IPS-20b (cell line): ENCODE measurements around the gene HGFAC.

Experiments
- H3K27ac ChIP-seq: one replicate; pipeline ENCODE4 v1.5.1; 2013; ENCODE audit warnings: low read length
- H3K27me3 ChIP-seq: 2 replicates; pipeline ENCODE4 v1.6.1; 2013; ENCODE audit warnings: mild to moderate bottlenecking, low read length, inconsistent platforms; ENCODE audit not compliant: insufficient read depth
- H3K36me3 ChIP-seq: 2 replicates; pipeline ENCODE4 v1.6.1; 2013; ENCODE audit warnings: low read depth, mild to moderate bottlenecking, inconsistent platforms, low read length, moderate library complexity; ENCODE audit not compliant: insufficient read depth
- H3K4me1 ChIP-seq: 2 replicates; pipeline ENCODE4 v1.6.1; 2013; ENCODE audit warnings: mild to moderate bottlenecking, control low read depth, inconsistent platforms, low read length, moderate library complexity; ENCODE audit not compliant: insufficient read depth
- H3K4me3 ChIP-seq: 2 replicates; pipeline ENCODE4 v1.5.1; 2013; ENCODE audit warnings: mild to moderate bottlenecking, low read length, inconsistent platforms
- H3K9ac ChIP-seq: 2 replicates; pipeline ENCODE4 v1.6.1; 2013; ENCODE audit warnings: low read depth, mild to moderate bottlenecking, inconsistent platforms, low read length, moderate library complexity
- H3K9me3 ChIP-seq: 2 replicates; pipeline ENCODE4 v1.6.1; 2013; ENCODE audit warnings: mild to moderate bottlenecking, low read depth, low read length, inconsistent platforms; ENCODE audit not compliant: insufficient read depth

The HGFAC gene

GRCh38 chr4:3431446-3431993, 10.2 kb upstream of the HGFAC start:
- Histone ChIP-seq H3K4me3 (no peak overlapping the region), H3K27me3 (no peaks in the 10 kb centered on the region), H3K4me1 (no peaks in the 10 kb centered on the region; the same call in 1 of the 2 replicates), H3K9me3 (no peaks in the 10 kb centered on the region), H3K27ac (no peak overlapping the region), H3K36me3 (no peaks in the 10 kb centered on the region; the same call in 1 of the 2 replicates), H3K9ac (no peak overlapping the region)

- Histone ChIP-seq H3K9ac (no peak overlapping the region), H3K36me3 (no peaks in the 10 kb centered on the region; the same call in 1 of the 2 replicates), H3K4me1 (no peaks in the 10 kb centered on the region; the same call in 1 of the 2 replicates), H3K27me3 (no peaks in the 10 kb centered on the region), H3K4me3 (no peak overlapping the region), H3K9me3 (no peaks in the 10 kb centered on the region), H3K27ac (no peak overlapping the region)
Measured at GRCh38 chr4:3432381-3432790, 9.4 kb upstream of the HGFAC start.

- H3K27ac ChIP-seq: no peak overlapping the region
- H3K9ac ChIP-seq: no peak overlapping the region
- H3K4me1 ChIP-seq: no peaks in the 10 kb centered on the region; the same call in 1 of the 2 replicates
- no peaks in the 10 kb centered on the region; the same call in 1 of the 2 replicates for H3K36me3 ChIP-seq
- no peaks in the 10 kb centered on the region for H3K9me3 ChIP-seq
- no peaks in the 10 kb centered on the region for H3K27me3 ChIP-seq
- no peak overlapping the region for H3K4me3 ChIP-seq
Measured at GRCh38 chr4:3433138-3433869, 8.5 kb upstream of the HGFAC start.

GRCh38 chr4:3434881-3435685, 6.7 kb upstream of the HGFAC start:
- Histone ChIP-seq H3K36me3 (no peaks in the 10 kb centered on the region; the same call in 1 of the 2 replicates), H3K9ac (no peak overlapping the region), H3K4me1 (no peaks in the 10 kb centered on the region; the same call in 1 of the 2 replicates), H3K4me3 (no peak overlapping the region), H3K27me3 (no peaks in the 10 kb centered on the region), H3K9me3 (no peaks in the 10 kb centered on the region), H3K27ac (no peak overlapping the region)

DNA sequence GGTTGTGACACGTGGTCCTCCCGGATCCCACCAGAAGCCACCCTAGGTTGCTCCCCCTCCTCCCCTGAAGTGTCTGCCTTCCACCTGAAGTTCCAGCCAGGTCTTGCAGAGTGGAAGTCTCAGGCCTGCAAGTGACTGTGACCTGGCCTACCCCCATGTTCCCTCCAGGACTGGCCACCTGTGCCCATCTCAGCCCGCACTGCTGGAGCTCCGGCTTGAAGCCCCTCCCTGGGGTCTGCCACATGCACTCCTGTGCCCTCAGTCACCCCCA, 6.1 kb upstream of the HGFAC start:
- no peak overlapping the region for H3K4me3 ChIP-seq
- no peak overlapping the region for H3K9ac ChIP-seq
- no peaks in the 10 kb centered on the region for H3K9me3 ChIP-seq
- H3K36me3 ChIP-seq: no peaks in the 10 kb centered on the region
- no peaks in the 10 kb centered on the region for H3K27me3 ChIP-seq
- no peaks in the 10 kb centered on the region; the same call in 1 of the 2 replicates for H3K4me1 ChIP-seq
- H3K27ac ChIP-seq: no peak overlapping the region

DNA sequence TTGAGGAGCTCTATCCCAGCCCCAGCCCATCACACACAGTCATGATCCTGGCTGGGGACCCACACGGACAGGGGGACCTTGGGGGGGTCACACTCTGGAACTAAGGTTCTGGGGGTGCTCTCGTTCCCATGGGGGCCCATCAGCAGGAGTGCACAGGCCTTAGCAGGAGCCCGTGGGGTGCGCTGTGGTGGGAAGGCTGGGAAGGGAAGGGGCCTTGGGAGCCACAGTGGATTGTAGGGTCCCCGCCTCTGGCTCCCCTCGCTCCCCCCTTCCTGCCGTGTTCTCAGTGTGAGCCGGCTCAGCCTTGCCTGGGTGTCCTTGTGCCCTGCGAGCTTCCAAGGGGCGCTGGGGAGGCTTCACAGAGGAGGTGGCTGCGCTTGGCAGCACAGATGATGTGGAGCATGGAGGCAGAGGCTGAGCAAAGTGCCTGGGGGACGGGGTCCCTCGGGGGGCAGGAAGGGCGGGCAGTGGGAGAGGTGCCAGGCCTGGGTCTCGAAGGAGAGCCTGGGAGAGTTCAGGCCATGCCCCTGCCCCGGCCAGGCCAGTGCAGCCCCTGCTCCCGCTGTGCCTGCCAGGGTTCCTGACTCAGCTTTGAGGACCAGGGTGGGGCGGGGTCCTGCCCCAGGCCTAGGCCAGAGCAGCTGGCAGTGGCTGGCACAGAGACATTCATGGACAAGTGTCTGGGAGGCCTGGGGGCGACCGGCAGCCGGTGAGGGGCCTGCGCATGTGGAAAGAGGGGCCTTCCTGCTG, 5.5 kb upstream of the HGFAC start:
- H3K27me3 ChIP-seq: no peaks in the 10 kb centered on the region
- H3K9ac ChIP-seq: no peak overlapping the region

DNA sequence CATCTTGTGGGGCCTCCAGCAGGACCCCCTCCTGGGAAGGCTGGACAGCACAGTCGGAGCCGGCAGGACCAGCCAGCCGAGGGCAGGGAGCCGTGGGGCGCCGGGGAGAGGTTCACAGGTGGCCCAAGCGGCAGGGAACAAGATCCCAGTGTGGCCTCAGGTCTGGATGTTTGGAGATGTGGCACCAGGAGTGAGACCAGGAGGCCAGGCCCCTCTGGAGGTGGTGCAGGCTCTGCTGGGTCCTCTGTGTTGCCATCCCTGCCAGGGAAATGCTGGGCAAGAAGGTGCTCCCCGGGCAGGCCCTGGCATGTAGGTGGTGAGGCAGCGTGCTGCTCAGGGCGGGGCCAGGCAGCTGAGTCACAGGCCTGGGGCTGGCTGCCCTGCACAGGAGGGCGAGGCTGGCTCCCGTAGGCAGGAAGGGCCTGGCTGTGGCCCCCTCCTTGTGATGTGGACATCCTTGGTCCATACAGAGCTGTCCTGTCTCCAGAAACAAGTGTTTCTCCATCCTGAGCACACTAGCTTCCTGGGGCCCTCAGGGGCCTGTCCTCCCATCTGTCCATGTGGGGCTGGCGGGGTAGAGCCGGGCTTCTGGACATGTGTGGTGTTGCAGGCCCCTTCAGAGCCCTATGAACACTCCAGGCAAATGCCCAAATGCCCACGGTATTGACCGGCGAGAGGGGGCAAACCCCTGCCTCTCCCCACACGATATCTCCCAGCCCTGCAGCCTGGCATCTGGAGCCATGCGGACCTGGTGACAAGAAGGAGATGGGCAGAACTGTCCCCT, 4.8 kb upstream of the HGFAC start:
- Histone ChIP-seq H3K9me3 (no peaks in the 10 kb centered on the region), H3K36me3 (no peaks in the 10 kb centered on the region), H3K4me1 (no peaks in the 10 kb centered on the region; the same call in 1 of the 2 replicates), H3K27ac (no peak overlapping the region), H3K4me3 (no peak overlapping the region), H3K9ac (no peak overlapping the region), H3K27me3 (no peaks in the 10 kb centered on the region)

More for the DNA sequence above, 5.5 kb upstream of the HGFAC start:
- H3K36me3 ChIP-seq: no peaks in the 10 kb centered on the region
- no peak overlapping the region for H3K27ac ChIP-seq
- H3K4me1 ChIP-seq: no peaks in the 10 kb centered on the region; the same call in 1 of the 2 replicates
- H3K9me3 ChIP-seq: no peaks in the 10 kb centered on the region
- H3K4me3 ChIP-seq: no peak overlapping the region

DNA sequence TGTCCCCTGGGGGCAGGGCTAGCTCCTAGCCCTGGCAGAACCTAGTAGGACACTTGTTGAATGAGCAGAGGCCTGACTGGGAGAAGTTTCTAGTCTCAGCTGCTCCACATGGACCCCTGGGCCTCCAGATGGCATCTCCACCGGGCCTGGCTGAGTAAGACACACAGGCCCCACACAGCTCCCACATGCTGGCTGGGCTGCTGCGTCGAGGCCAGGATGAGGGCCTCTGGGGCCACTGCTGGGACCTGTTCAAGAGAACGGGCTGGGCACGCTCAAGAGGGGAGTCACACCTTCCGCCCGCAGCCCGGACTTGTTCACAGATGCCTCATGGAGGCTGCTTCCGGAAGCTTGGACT, 4.2 kb upstream of the HGFAC start:
- H3K9me3 ChIP-seq: no peaks in the 10 kb centered on the region
- no peaks in the 10 kb centered on the region for H3K36me3 ChIP-seq
- no peak overlapping the region for H3K9ac ChIP-seq
- no peaks in the 10 kb centered on the region for H3K27me3 ChIP-seq
- no peaks in the 10 kb centered on the region; the same call in 1 of the 2 replicates for H3K4me1 ChIP-seq
- no peak overlapping the region for H3K27ac ChIP-seq
- H3K4me3 ChIP-seq: no peak overlapping the region

GRCh38 chr4:3437998-3438846, 3.5 kb upstream of the HGFAC start:
- H3K4me3 ChIP-seq: no peak overlapping the region
- H3K36me3 ChIP-seq: no peaks in the 10 kb centered on the region
- H3K27ac ChIP-seq: no peak overlapping the region
- H3K9ac ChIP-seq: no peak overlapping the region
- no peaks in the 10 kb centered on the region for H3K9me3 ChIP-seq
- H3K27me3 ChIP-seq: no peaks in the 10 kb centered on the region
- no peaks in the 10 kb centered on the region; the same call in 1 of the 2 replicates for H3K4me1 ChIP-seq

- H3K27me3 ChIP-seq: no peaks in the 10 kb centered on the region
- H3K27ac ChIP-seq: no peak overlapping the region
- no peaks in the 10 kb centered on the region for H3K9me3 ChIP-seq
- H3K4me1 ChIP-seq: no peaks in the 10 kb centered on the region; the same call in 1 of the 2 replicates
- no peak overlapping the region for H3K9ac ChIP-seq
- H3K36me3 ChIP-seq: no peaks in the 10 kb centered on the region
- H3K4me3 ChIP-seq: no peak overlapping the region
Measured at GRCh38 chr4:3438847-3439180, 3.0 kb upstream of the HGFAC start.
